HG02970 (cell line): ENCODE results near the gene MAN2B2.
"Not testable (repeated sequence)": the region's sequence is repeated elsewhere in the genome, so short reads cannot be mapped to it uniquely, and the experiment has no call there.

Experiments
- ATAC-seq: cut with Tn5 transposase; IDR thresholded peaks from one replicate; pipeline ENCODE4 v1.9.1; 2021; ENCODE audit warnings: mild to moderate bottlenecking, moderate library complexity, moderate number of reproducible peaks; ENCODE audit not compliant: unreplicated experiment, low FRiP score

MAN2B2 gene

GRCh38 chr4:6612961-6613675 lies 38.1 kb downstream of the MAN2B2 start:
- ATAC-seq = no peak

- no peak for ATAC-seq
Measured at GRCh38 chr4:6613676-6614651, 39.0 kb downstream of the MAN2B2 start.

- no peak for ATAC-seq
Measured at GRCh38 chr4:6614701-6615230, 39.8 kb downstream of the MAN2B2 start.

GRCh38 chr4:6616087-6616995 lies 41.4 kb downstream of the MAN2B2 start:
- ATAC-seq = no peak

GRCh38 chr4:6617246-6617645 lies 42.3 kb downstream of the MAN2B2 start:
- ATAC-seq = no peak

GRCh38 chr4:6618386-6619115 lies 43.6 kb downstream of the MAN2B2 start:
- ATAC-seq = no peak

- no peak for ATAC-seq
Measured at GRCh38 chr4:6619116-6619465, 44.1 kb downstream of the MAN2B2 start.

- no peak for ATAC-seq
Measured at GRCh38 chr4:6619466-6620255, 44.7 kb downstream of the MAN2B2 start.

- no peak for ATAC-seq
Measured at GRCh38 chr4:6620296-6620695, 45.3 kb downstream of the MAN2B2 start.

- ATAC-seq = no peak
Measured at GRCh38 chr4:6620891-6621555, 46.0 kb downstream of the MAN2B2 start.

GRCh38 chr4:6621556-6621927 lies 46.6 kb downstream of the MAN2B2 start:
- no peak for ATAC-seq

GRCh38 chr4:6622744-6623143 lies 47.8 kb downstream of the MAN2B2 start:
- ATAC-seq = no peak

- ATAC-seq = no peak
Measured at GRCh38 chr4:6625256-6625655, 50.3 kb downstream of the MAN2B2 start.

GRCh38 chr4:6626066-6626465 lies 51.1 kb downstream of the MAN2B2 start:
- ATAC-seq = no peak

- ATAC-seq = no peak
Measured at GRCh38 chr4:6627832-6628231, 52.8 kb downstream of the MAN2B2 start.

GRCh38 chr4:6628484-6628883 lies 53.5 kb downstream of the MAN2B2 start:
- not testable (repeated sequence) for ATAC-seq

GRCh38 chr4:6632125-6632524 lies 57.1 kb downstream of the MAN2B2 start:
- no peak for ATAC-seq

GRCh38 chr4:6633091-6633906 lies 58.3 kb downstream of the MAN2B2 start:
- ATAC-seq = no peak
